GM23338 (cell line): ENCODE data around the gene WBP11. TPM values are rescaled to one million over a fixed set of nuclear protein-coding genes. Genes with fewer than 3 reads are reported as not detected.

Experiments
- ATAC-seq: fragments of 200-7000 bp; cut with Tn5 transposase; 3 replicates; pipeline ENCODE4 v1.9.1; 2020
- DNase-seq: peaks from one replicate; pipeline ENCODE4 v3.0.0-alpha.2; 2015; ENCODE audit warnings: low spot score
- H2AFZ ChIP-seq: fragments of 200-600 bp; sonication (generic); 2 replicates; pipeline ENCODE4 v1.8.0; 2016; ENCODE audit warnings: antibody characterized with exemption, mild to moderate bottlenecking, moderate library complexity
- H3F3A ChIP-seq: fragments of 200-600 bp; sonication (generic); replicated peaks from 2 replicates; pipeline ENCODE4 v1.8.0; 2017; ENCODE audit warnings: antibody characterized with exemption, mixed run types, low read depth
- H3K27ac ChIP-seq: fragments of 200-600 bp; sonication (generic); 2 replicates; pipeline ENCODE4 v1.6.1; 2016; ENCODE audit warnings: low read depth
- H3K27me3 ChIP-seq: fragments of 200-600 bp; sonication (generic); 2 replicates; pipeline ENCODE4 v1.8.0; 2016; ENCODE audit warnings: mild to moderate bottlenecking, mixed run types, moderate library complexity; ENCODE audit not compliant: insufficient read depth
- H3K36me3 ChIP-seq: fragments of 200-600 bp; sonication (generic); 2 replicates; pipeline ENCODE4 v1.8.0; 2016; ENCODE audit warnings: mild to moderate bottlenecking; ENCODE audit not compliant: insufficient read depth
- H3K4me1 ChIP-seq: fragments of 200-600 bp; sonication (generic); 2 replicates; pipeline ENCODE4 v1.8.0; 2016; ENCODE audit warnings: mild to moderate bottlenecking, moderate library complexity; ENCODE audit not compliant: insufficient read depth
- H3K4me2 ChIP-seq: fragments of 200-600 bp; sonication (generic); 2 replicates; pipeline ENCODE4 v1.7.1; 2017; ENCODE audit warnings: mixed run types
- H3K4me3 ChIP-seq: fragments of 200-600 bp; sonication (generic); 2 replicates; pipeline ENCODE4 v1.6.1; 2016; ENCODE audit warnings: mixed run types
- H3K79me2 ChIP-seq: fragments of 200-600 bp; sonication (generic); replicated peaks from 2 replicates; pipeline ENCODE4 v1.8.0; 2017; ENCODE audit warnings: mild to moderate bottlenecking; ENCODE audit not compliant: insufficient read depth
- H3K9me2 ChIP-seq: fragments of 200-600 bp; sonication (generic); 2 replicates; pipeline ENCODE4 v1.8.0; 2017; ENCODE audit not compliant: insufficient read depth
- H4K20me1 ChIP-seq: fragments of 200-600 bp; sonication (generic); replicated peaks from 2 replicates; pipeline ENCODE4 v1.8.0; 2017; ENCODE audit warnings: mild to moderate bottlenecking; ENCODE audit not compliant: insufficient read depth
- H3K27ac Mint-ChIP-seq: 2 replicates; pipeline ENCODE4 v1.8.0; 2020; ENCODE audit warnings: inconsistent platforms, mild to moderate bottlenecking, moderate library complexity, mixed read lengths
- H3K27me3 Mint-ChIP-seq: 3 replicates; pipeline ENCODE4 v1.8.0; 2022; ENCODE audit warnings: low read depth, mild to moderate bottlenecking, moderate library complexity, mixed read lengths, inconsistent platforms; ENCODE audit not compliant: insufficient read depth, poor library complexity
- H3K36me3 Mint-ChIP-seq: 3 replicates; pipeline ENCODE4 v1.8.0; 2021; ENCODE audit warnings: low read depth, mild to moderate bottlenecking, inconsistent platforms, moderate library complexity, mixed read lengths
- H3K4me1 Mint-ChIP-seq: 3 replicates; pipeline ENCODE4 v1.8.0; 2020; ENCODE audit warnings: mild to moderate bottlenecking, inconsistent platforms, mixed read lengths
- H3K4me3 Mint-ChIP-seq: 3 replicates; pipeline ENCODE4 v1.8.0; 2021; ENCODE audit warnings: moderate library complexity, mild to moderate bottlenecking, inconsistent platforms, mixed read lengths
- H3K9me3 Mint-ChIP-seq: 3 replicates; pipeline ENCODE4 v1.8.0; 2020; ENCODE audit warnings: moderate library complexity, mild to moderate bottlenecking, inconsistent platforms, mixed read lengths
- CREB1 ChIP-seq: fragments of 250-450 bp; sonication (Bioruptor Pico); IDR thresholded peaks from 2 replicates; pipeline ENCODE4 v1.5.0; 2020; ENCODE audit warnings: low read depth, mild to moderate bottlenecking, moderate library complexity
- CTCF ChIP-seq, 2 experiments: fragments of 200-600 bp in 1 of 2; sonication (generic) in 1 of 2; conservative IDR thresholded peaks; 2 replicates each; pipeline versions ENCODE4 v1.5.1 to v1.6.1; 2016 to 2017; ENCODE audit warnings: antibody characterized with exemption in 2 of 2, low read depth in 2 of 2, mild to moderate bottlenecking in 2 of 2, moderate library complexity in 1 of 2
- ETS1 ChIP-seq: IDR thresholded peaks from 2 replicates; pipeline ENCODE4 v1.6.1; 2016; ENCODE audit warnings: antibody characterized with exemption
- EZH2 ChIP-seq: fragments of 200-600 bp; sonication (generic); IDR thresholded peaks from one replicate; pipeline ENCODE4 v1.8.0; 2017; ENCODE audit warnings: antibody characterized with exemption, mild to moderate bottlenecking, low read depth; ENCODE audit not compliant: unreplicated experiment
- EZH2phosphoT487 ChIP-seq: fragments of 200-600 bp; sonication (generic); IDR thresholded peaks from one replicate; pipeline ENCODE4 v1.8.1; 2018; ENCODE audit warnings: antibody characterized with exemption; ENCODE audit not compliant: unreplicated experiment
- JUNB ChIP-seq: IDR thresholded peaks from one replicate; pipeline ENCODE4 v1.6.1; 2016; ENCODE audit warnings: antibody characterized with exemption; ENCODE audit not compliant: unreplicated experiment
- NANOG ChIP-seq: IDR thresholded peaks from 2 replicates; pipeline ENCODE4 v1.6.1; 2016; ENCODE audit warnings: antibody characterized with exemption, borderline replicate concordance
- POLR2AphosphoS5 ChIP-seq: IDR thresholded peaks from 2 replicates; pipeline ENCODE4 v1.6.1; 2016; ENCODE audit warnings: antibody characterized with exemption, low read depth
- REST ChIP-seq: IDR thresholded peaks from one replicate; pipeline ENCODE4 v1.6.1; 2018; ENCODE audit warnings: antibody characterized with exemption; ENCODE audit not compliant: unreplicated experiment
- STAT1 ChIP-seq: IDR thresholded peaks from one replicate; pipeline ENCODE4 v1.6.1; 2016; ENCODE audit warnings: antibody characterized with exemption; ENCODE audit not compliant: unreplicated experiment
- ZNF114 ChIP-seq: fragments of 250-450 bp; sonication (Bioruptor Pico); IDR thresholded peaks from 2 replicates; pipeline ENCODE4 v1.5.0; 2020; ENCODE audit warnings: mild to moderate bottlenecking, moderate library complexity
- ZNF331 ChIP-seq: fragments of 250-450 bp; sonication (Bioruptor Pico); IDR thresholded peaks from 2 replicates; pipeline ENCODE4 v1.5.0; 2020; ENCODE audit warnings: low read depth, mild to moderate bottlenecking, moderate library complexity
- polyA plus RNA-seq: library from polyadenylated mRNA; unstranded; fragments of >200 nt; fragmentation: Nextera tagmentation; extraction: Ambion mirVana; gene quantifications from 2 replicates; pipeline ENCODE4 v1.2.1, GENCODE V29; 2016
- total RNA-seq: library from RNA; depleted of rRNA; stranded (reverse); fragments of >200 nt; shearing (Covaris generic); gene quantifications from 2 replicates; pipeline ENCODE4 v1.2.3, GENCODE V29; 2014
- TF ChIP-seq, protein P1 (sequence below): fragments of 250-450 bp; sonication (Bioruptor Pico); IDR thresholded peaks from 2 replicates; pipeline ENCODE4 v1.5.0; 2020; ENCODE audit warnings: mild to moderate bottlenecking, moderate library complexity

The WBP11 gene
- total and polyA plus RNA-seq, 2 experiments from 2014 or later, result 57.1 to 148 TPM

GRCh38 chr12:14765398-14765797, 37.9 kb downstream of the WBP11 start:
- no peak overlapping the region for H3K4me3 Mint-ChIP-seq
- H3K79me2 ChIP-seq, result peaks cover 47% of the 10 kb centered on the region
- H3K27ac Mint-ChIP-seq, result no peak overlapping the region

More at GRCh38 chr12:14765398-14765797, 37.9 kb downstream of the WBP11 start:
- H3K4me1 Mint-ChIP-seq, result peaks cover 13% of the 10 kb centered on the region; the same call in 2 of the 3 replicates
- Histone ChIP-seq H3K4me2 (no peak overlapping the region), H3K9me2 (no peaks in the 10 kb centered on the region), H3K27me3 (no peaks in the 10 kb centered on the region), H4K20me1 (no peaks in the 10 kb centered on the region; the same call in 1 of the 2 replicates), H3K4me1 (no peaks in the 10 kb centered on the region; the same call in 1 of the 2 replicates), H3K4me3 (no peak overlapping the region), H3K36me3 (no peaks in the 10 kb centered on the region), H3K27ac (no peak overlapping the region), H3F3A (0 out of 2 replicates have a peak, but pooled peaks cover 4% of the 10 kb centered on the region), H2AFZ (no peak overlapping the region)
- TF ChIP-seq REST, result no peak
- TF ChIP-seq JUNB, result no peak
- TF ChIP-seq ZNF114, result no peak
- TF ChIP-seq EZH2phosphoT487, result no peak
- TF ChIP-seq CREB1 (CRISPR knock-in tag), result no peak
- TF ChIP-seq, protein P1, sequence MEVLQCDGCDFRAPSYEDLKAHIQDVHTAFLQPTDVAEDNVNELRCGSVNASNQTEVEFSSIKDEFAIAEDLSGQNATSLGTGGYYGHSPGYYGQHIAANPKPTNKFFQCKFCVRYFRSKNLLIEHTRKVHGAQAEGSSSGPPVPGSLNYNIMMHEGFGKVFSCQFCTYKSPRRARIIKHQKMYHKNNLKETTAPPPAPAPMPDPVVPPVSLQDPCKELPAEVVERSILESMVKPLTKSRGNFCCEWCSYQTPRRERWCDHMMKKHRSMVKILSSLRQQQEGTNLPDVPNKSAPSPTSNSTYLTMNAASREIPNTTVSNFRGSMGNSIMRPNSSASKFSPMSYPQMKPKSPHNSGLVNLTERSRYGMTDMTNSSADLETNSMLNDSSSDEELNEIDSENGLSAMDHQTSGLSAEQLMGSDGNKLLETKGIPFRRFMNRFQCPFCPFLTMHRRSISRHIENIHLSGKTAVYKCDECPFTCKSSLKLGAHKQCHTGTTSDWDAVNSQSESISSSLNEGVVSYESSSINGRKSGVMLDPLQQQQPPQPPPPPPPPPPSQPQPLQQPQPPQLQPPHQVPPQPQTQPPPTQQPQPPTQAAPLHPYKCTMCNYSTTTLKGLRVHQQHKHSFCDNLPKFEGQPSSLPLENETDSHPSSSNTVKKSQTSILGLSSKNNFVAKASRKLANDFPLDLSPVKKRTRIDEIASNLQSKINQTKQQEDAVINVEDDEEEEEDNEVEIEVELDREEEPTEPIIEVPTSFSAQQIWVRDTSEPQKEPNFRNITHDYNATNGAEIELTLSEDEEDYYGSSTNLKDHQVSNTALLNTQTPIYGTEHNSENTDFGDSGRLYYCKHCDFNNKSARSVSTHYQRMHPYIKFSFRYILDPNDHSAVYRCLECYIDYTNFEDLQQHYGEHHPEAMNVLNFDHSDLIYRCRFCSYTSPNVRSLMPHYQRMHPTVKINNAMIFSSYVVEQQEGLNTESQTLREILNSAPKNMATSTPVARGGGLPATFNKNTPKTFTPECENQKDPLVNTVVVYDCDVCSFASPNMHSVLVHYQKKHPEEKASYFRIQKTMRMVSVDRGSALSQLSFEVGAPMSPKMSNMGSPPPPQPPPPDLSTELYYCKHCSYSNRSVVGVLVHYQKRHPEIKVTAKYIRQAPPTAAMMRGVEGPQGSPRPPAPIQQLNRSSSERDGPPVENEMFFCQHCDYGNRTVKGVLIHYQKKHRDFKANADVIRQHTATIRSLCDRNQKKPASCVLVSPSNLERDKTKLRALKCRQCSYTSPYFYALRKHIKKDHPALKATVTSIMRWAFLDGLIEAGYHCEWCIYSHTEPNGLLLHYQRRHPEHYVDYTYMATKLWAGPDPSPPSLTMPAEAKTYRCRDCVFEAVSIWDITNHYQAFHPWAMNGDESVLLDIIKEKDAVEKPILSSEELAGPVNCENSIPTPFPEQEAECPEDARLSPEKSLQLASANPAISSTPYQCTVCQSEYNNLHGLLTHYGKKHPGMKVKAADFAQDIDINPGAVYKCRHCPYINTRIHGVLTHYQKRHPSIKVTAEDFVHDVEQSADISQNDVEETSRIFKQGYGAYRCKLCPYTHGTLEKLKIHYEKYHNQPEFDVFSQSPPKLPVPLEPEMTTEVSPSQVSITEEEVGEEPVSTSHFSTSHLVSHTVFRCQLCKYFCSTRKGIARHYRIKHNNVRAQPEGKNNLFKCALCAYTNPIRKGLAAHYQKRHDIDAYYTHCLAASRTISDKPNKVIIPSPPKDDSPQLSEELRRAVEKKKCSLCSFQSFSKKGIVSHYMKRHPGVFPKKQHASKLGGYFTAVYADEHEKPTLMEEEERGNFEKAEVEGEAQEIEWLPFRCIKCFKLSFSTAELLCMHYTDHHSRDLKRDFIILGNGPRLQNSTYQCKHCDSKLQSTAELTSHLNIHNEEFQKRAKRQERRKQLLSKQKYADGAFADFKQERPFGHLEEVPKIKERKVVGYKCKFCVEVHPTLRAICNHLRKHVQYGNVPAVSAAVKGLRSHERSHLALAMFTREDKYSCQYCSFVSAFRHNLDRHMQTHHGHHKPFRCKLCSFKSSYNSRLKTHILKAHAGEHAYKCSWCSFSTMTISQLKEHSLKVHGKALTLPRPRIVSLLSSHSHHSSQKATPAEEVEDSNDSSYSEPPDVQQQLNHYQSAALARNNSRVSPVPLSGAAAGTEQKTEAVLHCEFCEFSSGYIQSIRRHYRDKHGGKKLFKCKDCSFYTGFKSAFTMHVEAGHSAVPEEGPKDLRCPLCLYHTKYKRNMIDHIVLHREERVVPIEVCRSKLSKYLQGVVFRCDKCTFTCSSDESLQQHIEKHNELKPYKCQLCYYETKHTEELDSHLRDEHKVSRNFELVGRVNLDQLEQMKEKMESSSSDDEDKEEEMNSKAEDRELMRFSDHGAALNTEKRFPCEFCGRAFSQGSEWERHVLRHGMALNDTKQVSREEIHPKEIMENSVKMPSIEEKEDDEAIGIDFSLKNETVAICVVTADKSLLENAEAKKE (CRISPR knock-in tag), result no peak
- no peak for TF ChIP-seq ETS1
- no peak for TF ChIP-seq ZNF331 (CRISPR knock-in tag)
- TF ChIP-seq EZH2, result no peak
- TF ChIP-seq POLR2AphosphoS5, result no peak
- no peak for TF ChIP-seq NANOG
- TF ChIP-seq CTCF (conservative IDR thresholded peaks at IDR 0.05; ENCODE audit: low read depth in 2 of 2), result no peak
- TF ChIP-seq STAT1, result no peak
- H3K9me3 Mint-ChIP-seq, result peaks cover 39% of the 10 kb centered on the region
- DNase-seq (no peak), ATAC-seq (no peak)
- peaks cover 18% of the 10 kb centered on the region for H3K27me3 Mint-ChIP-seq
- H3K36me3 Mint-ChIP-seq, result peaks cover 67% of the 10 kb centered on the region
